Trophoblast cell (in vitro differentiated cells and primary cell): Measurements from ENCODE around the gene LYPD8.
A peak's percentile ranks its signal among the peaks of the same experiment; 100 is the strongest.

Experiments
- DNase-seq, 2 donors: peaks; one replicate each; pipeline ENCODE4 v3.0.0-alpha.2; 2016
- H2AFZ ChIP-seq: 2 replicates; pipeline ENCODE4 v1.6.1; 2013; ENCODE audit warnings: low read length, moderate library complexity, mild to moderate bottlenecking; ENCODE audit not compliant: insufficient read depth, poor library complexity
- H2AK5ac ChIP-seq: 2 replicates; pipeline ENCODE4 v1.6.1; 2013; ENCODE audit warnings: mild to moderate bottlenecking, low read length
- H2BK120ac ChIP-seq: 2 replicates; pipeline ENCODE4 v1.6.1; 2013; ENCODE audit warnings: low read length, mild to moderate bottlenecking, moderate library complexity; ENCODE audit not compliant: insufficient read depth, poor library complexity
- H2BK12ac ChIP-seq: 2 replicates; pipeline ENCODE4 v1.6.1; 2013; ENCODE audit warnings: mild to moderate bottlenecking, low read length, moderate library complexity
- H2BK5ac ChIP-seq: 2 replicates; pipeline ENCODE4 v1.6.1; 2013; ENCODE audit warnings: low read length, low read depth, moderate library complexity, mild to moderate bottlenecking; ENCODE audit not compliant: poor library complexity
- H3K14ac ChIP-seq: 2 replicates; pipeline ENCODE4 v1.6.1; 2013; ENCODE audit warnings: mild to moderate bottlenecking, low read length
- H3K18ac ChIP-seq: 2 replicates; pipeline ENCODE4 v1.6.1; 2013; ENCODE audit warnings: mild to moderate bottlenecking, low read length
- H3K23ac ChIP-seq: 2 replicates; pipeline ENCODE4 v1.6.1; 2013; ENCODE audit warnings: low read length
- H3K27ac ChIP-seq: 2 replicates; pipeline ENCODE4 v1.5.1; 2013; ENCODE audit warnings: low read depth, mild to moderate bottlenecking, inconsistent platforms, low read length, moderate library complexity
- H3K27me3 ChIP-seq: 2 replicates; pipeline ENCODE4 v1.6.1; 2013; ENCODE audit warnings: inconsistent platforms, mild to moderate bottlenecking, low read length, moderate library complexity; ENCODE audit not compliant: insufficient read depth
- H3K36me3 ChIP-seq, 2 experiments: 1 replicate in 1 of 2; 2 replicates in 1 of 2; pipeline ENCODE4 v1.6.1; 2013; ENCODE audit warnings: low read length in 2 of 2, mild to moderate bottlenecking in 2 of 2, moderate library complexity in 1 of 2; ENCODE audit not compliant: insufficient read depth in 2 of 2, control insufficient read depth in 1 of 2
- H3K4ac ChIP-seq: 2 replicates; pipeline ENCODE4 v1.6.1; 2013; ENCODE audit warnings: low read depth, mild to moderate bottlenecking, low read length, moderate library complexity
- H3K4me1 ChIP-seq, 2 experiments: 1 replicate in 1 of 2; 2 replicates in 1 of 2; pipeline ENCODE4 v1.6.1; 2013; ENCODE audit warnings: low read length in 2 of 2, mild to moderate bottlenecking in 2 of 2, moderate library complexity in 1 of 2; ENCODE audit not compliant: insufficient read depth in 2 of 2, control insufficient read depth in 1 of 2
- H3K4me2 ChIP-seq: 2 replicates; pipeline ENCODE4 v1.6.1; 2013; ENCODE audit warnings: inconsistent platforms, mild to moderate bottlenecking, low read length, moderate library complexity
- H3K4me3 ChIP-seq: 2 replicates; pipeline ENCODE4 v1.5.1; 2013; ENCODE audit warnings: mild to moderate bottlenecking, low read depth, low read length, inconsistent platforms
- H3K79me1 ChIP-seq: one replicate; pipeline ENCODE4 v1.6.1; 2013; ENCODE audit warnings: low read length
- H3K79me2 ChIP-seq: 2 replicates; pipeline ENCODE4 v1.6.1; 2013; ENCODE audit warnings: low read length, mild to moderate bottlenecking; ENCODE audit not compliant: control insufficient read depth, insufficient read depth, poor library complexity
- H3K9ac ChIP-seq: 2 replicates; pipeline ENCODE4 v1.6.1; 2013; ENCODE audit warnings: mild to moderate bottlenecking, low read length
- H3K9me3 ChIP-seq: 2 replicates; pipeline ENCODE4 v1.6.1; 2013; ENCODE audit warnings: low read depth, mild to moderate bottlenecking, control low read depth, inconsistent platforms, low read length; ENCODE audit not compliant: insufficient read depth
- H4K12ac ChIP-seq: 2 replicates; pipeline ENCODE4 v1.6.1; 2013; ENCODE audit warnings: low read depth, mild to moderate bottlenecking, low read length, moderate library complexity
- H4K8ac ChIP-seq: 2 replicates; pipeline ENCODE4 v1.6.1; 2013; ENCODE audit warnings: low read depth, mild to moderate bottlenecking, low read length, moderate library complexity
- H4K91ac ChIP-seq: one replicate; pipeline ENCODE4 v1.6.1; 2013; ENCODE audit warnings: low read depth, mild to moderate bottlenecking, low read length, moderate library complexity
- WGBS: extraction: QIAGEN DNeasy Blood & Tissue Kit; methylation state at CpG from one replicate; pipeline ENCODE4 v1.1.7; 2013; ENCODE audit warnings: missing lambda C conversion rate; ENCODE audit not compliant: insufficient read length, insufficient coverage; ENCODE audit errors: extremely low coverage; 5-methylcytosine and 5-hydroxymethylcytosine counted together

LYPD8 gene

GRCh38 chr1:248756151-248756550, 592 bp upstream of the LYPD8 start:
- no peak for DNase-seq
- no peak overlapping the region for H3K23ac ChIP-seq
- H3K9ac ChIP-seq, result no peak overlapping the region
- no CpG with 5 or more reads among the region's 4 CpGs for WGBS
- H3K4me1 ChIP-seq, result no peaks in the 10 kb centered on the region
- no peak overlapping the region for H4K8ac ChIP-seq
- no peaks in the 10 kb centered on the region for H3K79me2 ChIP-seq
- H2AK5ac ChIP-seq, result no peak overlapping the region
- no peaks in the 10 kb centered on the region for H3K79me1 ChIP-seq
- H3K9me3 ChIP-seq, result peaks cover 65% of the 10 kb centered on the region
- no peak overlapping the region for H3K14ac ChIP-seq
- no peaks in the 10 kb centered on the region for H3K36me3 ChIP-seq
- no peak overlapping the region for H2BK12ac ChIP-seq
- no peak overlapping the region for H2BK120ac ChIP-seq
- H3K27ac ChIP-seq, result no peak overlapping the region
- H3K18ac ChIP-seq, result no peak overlapping the region
- no peak overlapping the region for H4K12ac ChIP-seq
- no peak overlapping the region for H3K4me2 ChIP-seq
- H3K4ac ChIP-seq, result no peak overlapping the region
- no peaks in the 10 kb centered on the region for H3K27me3 ChIP-seq
- H4K91ac ChIP-seq, result no peak overlapping the region
- H2AFZ ChIP-seq, result no peak overlapping the region
- H3K4me3 ChIP-seq, result no peak overlapping the region
- H2BK5ac ChIP-seq, result no peak overlapping the region

DNA sequence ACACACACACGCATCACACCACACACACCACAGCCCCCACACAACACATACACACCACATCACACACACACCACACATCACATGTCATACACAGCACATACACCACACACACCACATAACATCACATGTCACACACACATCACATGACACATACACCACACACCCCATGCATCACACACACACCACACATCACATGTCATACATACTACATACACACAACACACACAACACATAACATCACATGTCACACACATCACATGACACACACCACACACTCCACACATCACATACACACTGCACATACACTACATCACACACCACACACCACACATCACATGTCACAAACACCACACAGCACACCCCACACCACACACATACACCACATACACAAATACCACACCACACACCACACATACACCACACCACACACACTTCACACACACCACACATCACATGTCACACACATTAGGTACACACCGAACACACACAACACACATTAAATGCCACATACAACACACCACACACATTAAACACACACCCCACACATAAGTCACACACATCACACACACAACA, 1.8 kb downstream of the LYPD8 start:
- H4K8ac ChIP-seq, result no peak overlapping the region
- peak overlapping the region; percentile 57 for H3K4me3 ChIP-seq
- no peak overlapping the region for H3K4me2 ChIP-seq
- peaks cover 72% of the 10 kb centered on the region for H3K9me3 ChIP-seq
- no peaks in the 10 kb centered on the region for H3K79me2 ChIP-seq
- no peak overlapping the region for H4K91ac ChIP-seq
- no peak overlapping the region for H2AFZ ChIP-seq
- no peaks in the 10 kb centered on the region for H3K27me3 ChIP-seq
- H2BK5ac ChIP-seq, result no peak overlapping the region
- no peak overlapping the region for H3K23ac ChIP-seq
- H2AK5ac ChIP-seq, result no peak overlapping the region
- WGBS, result 100% methylated on average over 1 of the region's 2 CpGs
- H2BK120ac ChIP-seq, result no peak overlapping the region
- H3K4ac ChIP-seq, result no peak overlapping the region
- H3K14ac ChIP-seq, result no peak overlapping the region
- no peak overlapping the region for H4K12ac ChIP-seq
- H3K18ac ChIP-seq, result no peak overlapping the region
- no peak for DNase-seq
- H3K79me1 ChIP-seq, result no peaks in the 10 kb centered on the region
- no peak overlapping the region for H2BK12ac ChIP-seq
- no peak overlapping the region for H3K27ac ChIP-seq
- no peaks in the 10 kb centered on the region for H3K4me1 ChIP-seq
- no peak overlapping the region for H3K9ac ChIP-seq
- H3K36me3 ChIP-seq, result no peaks in the 10 kb centered on the region

DNA sequence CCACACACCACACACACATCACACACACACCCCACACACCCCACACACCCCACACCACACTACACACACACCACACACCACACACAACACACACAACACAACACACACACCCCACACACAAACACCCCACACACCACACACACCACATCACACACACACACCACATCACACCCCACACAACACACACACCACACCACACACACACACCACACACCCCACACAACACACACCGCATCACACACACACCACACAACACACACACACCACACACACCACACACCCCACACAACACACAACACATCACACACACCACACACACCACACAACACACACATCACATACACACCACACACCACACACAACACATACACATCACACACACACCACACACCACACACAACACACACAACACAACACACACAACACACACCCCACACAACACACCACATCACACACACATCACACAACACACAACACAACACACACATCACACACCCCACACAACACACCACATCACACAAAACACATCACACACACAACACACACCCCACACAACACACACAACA, 2.4 kb downstream of the LYPD8 start:
- H3K4me3 ChIP-seq, result peak overlapping the region; percentile 57

DNA sequence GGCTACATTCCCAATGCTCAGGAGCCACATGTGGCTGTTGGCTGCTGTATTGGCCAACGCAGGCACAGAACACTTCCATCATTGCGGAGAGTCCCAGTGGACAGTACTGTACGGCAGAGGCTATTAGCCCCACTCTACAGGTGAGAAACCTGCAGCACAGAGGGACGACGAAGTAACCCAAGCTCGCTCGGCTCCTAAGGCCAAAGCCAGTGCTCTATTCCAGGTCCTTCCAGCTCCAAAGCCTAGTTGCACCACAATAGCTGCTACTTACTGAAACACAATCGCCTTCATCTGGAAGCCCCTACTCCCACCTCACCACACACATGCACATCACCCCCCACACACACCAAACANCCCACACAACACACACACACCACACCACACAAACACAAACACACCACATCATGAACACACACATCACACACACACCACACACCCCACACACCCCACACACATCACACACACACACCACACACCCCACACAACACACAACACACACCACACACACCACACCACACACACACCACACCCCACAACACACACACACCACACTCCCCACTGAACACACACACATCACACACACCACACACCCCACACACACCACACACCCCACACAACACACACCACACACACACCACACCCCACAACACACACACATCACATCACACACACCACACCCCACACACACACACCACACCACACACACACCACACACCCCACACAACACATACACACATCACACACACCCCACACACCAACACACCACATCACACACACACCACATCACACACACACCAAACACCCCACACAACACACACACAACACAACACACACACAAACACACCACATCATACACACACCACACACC, 3.2 kb downstream of the LYPD8 start:
- H2AFZ ChIP-seq, result no peak overlapping the region
- no peak overlapping the region for H4K8ac ChIP-seq
- no peak overlapping the region for H3K4ac ChIP-seq
- peak overlapping the region; percentile 41 for H3K23ac ChIP-seq
- peak in 1 of 2 donors; percentile 12 for DNase-seq
- peak overlapping the region; percentile 57 for H3K4me3 ChIP-seq
- no peak overlapping the region for H3K14ac ChIP-seq
- no peak overlapping the region for H4K12ac ChIP-seq
- H3K9ac ChIP-seq, result no peak overlapping the region
- H3K4me2 ChIP-seq, result no peak overlapping the region
- WGBS, result no CpG with 5 or more reads among the region's 8 CpGs
- no peak overlapping the region for H2AK5ac ChIP-seq
- H3K79me2 ChIP-seq, result no peaks in the 10 kb centered on the region
- H3K27ac ChIP-seq, result no peak overlapping the region
- H3K27me3 ChIP-seq, result no peaks in the 10 kb centered on the region
- no peak overlapping the region for H2BK5ac ChIP-seq
- H2BK12ac ChIP-seq, result no peak overlapping the region
- no peak overlapping the region for H4K91ac ChIP-seq
- no peaks in the 10 kb centered on the region for H3K79me1 ChIP-seq
- no peaks in the 10 kb centered on the region for H3K4me1 ChIP-seq
- H2BK120ac ChIP-seq, result no peak overlapping the region
- no peaks in the 10 kb centered on the region for H3K36me3 ChIP-seq
- peaks cover 67% of the 10 kb centered on the region for H3K9me3 ChIP-seq
- no peak overlapping the region for H3K18ac ChIP-seq

More for the DNA sequence above, 2.4 kb downstream of the LYPD8 start:
- H3K9me3 ChIP-seq, result peaks cover 68% of the 10 kb centered on the region
- no peak for DNase-seq
- H3K27ac ChIP-seq, result no peak overlapping the region
- no peak overlapping the region for H3K4me2 ChIP-seq
- no peak overlapping the region for H2BK12ac ChIP-seq
- H3K14ac ChIP-seq, result no peak overlapping the region
- H3K79me1 ChIP-seq, result no peaks in the 10 kb centered on the region
- H2AK5ac ChIP-seq, result no peak overlapping the region
- no peak overlapping the region for H3K4ac ChIP-seq
- no CpG with 5 or more reads among the region's 1 CpG for WGBS
- peak overlapping the region; percentile 82 for H3K23ac ChIP-seq
- no peak overlapping the region for H4K12ac ChIP-seq
- no peaks in the 10 kb centered on the region for H3K79me2 ChIP-seq
- H3K18ac ChIP-seq, result no peak overlapping the region
- no peak overlapping the region for H3K9ac ChIP-seq
- no peak overlapping the region for H4K91ac ChIP-seq
- H4K8ac ChIP-seq, result no peak overlapping the region
- H2AFZ ChIP-seq, result no peak overlapping the region
- H3K4me1 ChIP-seq, result no peaks in the 10 kb centered on the region
- H3K27me3 ChIP-seq, result no peaks in the 10 kb centered on the region
- H2BK120ac ChIP-seq, result no peak overlapping the region
- no peak overlapping the region for H2BK5ac ChIP-seq
- no peaks in the 10 kb centered on the region for H3K36me3 ChIP-seq
